GM12878 (cell line): ENCODE results near the gene CCDC190.

Source experiments
- CTCF ChIP-seq, 3 experiments: IDR thresholded peaks in 2 of 3; conservative IDR thresholded peaks in 1 of 3; 2 replicates each; pipeline ENCODE4 v1.5.1; 2011; ENCODE audit warnings: low read depth in 3 of 3, low read length in 3 of 3, mild to moderate bottlenecking in 3 of 3, control low read depth in 2 of 3, moderate library complexity in 2 of 3, inconsistent platforms in 1 of 3, mixed read lengths in 1 of 3; ENCODE audit not compliant: control insufficient read depth in 2 of 3, insufficient read depth in 1 of 3; ENCODE audit errors: extremely low read depth in 1 of 3
- EZH2 ChIP-seq: IDR thresholded peaks from 2 replicates; pipeline ENCODE4 v1.6.1; 2012; ENCODE audit warnings: low read depth, mild to moderate bottlenecking, control low read depth, inconsistent platforms, low read length, borderline replicate concordance; ENCODE audit not compliant: control insufficient read depth
- NBN ChIP-seq: fragments of 450-650 bp; IDR thresholded peaks from 2 replicates; pipeline ENCODE4 v1.6.1; 2016
- REST ChIP-seq: IDR thresholded peaks from 2 replicates; pipeline ENCODE4 v1.6.1; 2012; ENCODE audit warnings: mild to moderate bottlenecking, low read depth, low read length
- TCF12 ChIP-seq: IDR thresholded peaks from 2 replicates; pipeline ENCODE4 v1.6.1; 2011; ENCODE audit warnings: low read depth, mild to moderate bottlenecking, low read length

DNA sequence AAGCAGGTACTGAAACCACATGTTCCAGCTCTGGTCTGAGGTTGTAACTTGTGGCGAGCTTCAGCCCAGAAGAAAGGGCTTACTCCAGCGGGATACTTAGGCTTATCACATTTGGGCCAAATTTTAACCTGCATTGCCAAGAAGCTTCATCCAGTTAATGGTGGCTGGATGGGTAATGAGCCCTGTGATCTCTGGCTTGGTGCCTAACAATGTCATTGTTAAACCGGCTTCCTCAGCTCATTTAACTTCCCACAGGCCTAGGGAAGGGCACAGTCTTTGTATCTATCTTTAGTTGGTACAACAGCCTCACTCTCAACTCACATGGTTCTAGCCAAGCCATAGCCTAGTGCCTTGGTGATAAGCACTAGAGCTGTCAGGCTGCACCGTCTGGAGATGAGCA, 43.6 kb upstream of the CCDC190 start:
- TF ChIP-seq REST (no peak), TCF12 (no peak), CTCF (IDR thresholded peaks at IDR 0.05 in 2 of 3, conservative IDR thresholded peaks at IDR 0.05 in 1 of 3; ENCODE audit: control insufficient read depth in 2 of 3, extremely low read depth in 1 of 3, insufficient read depth in 1 of 3, low read depth in 3 of 3, low read length in 3 of 3) (no peak), EZH2 (no peak), NBN (no peak)
